ENCODE data around the gene MBP.

The MBP gene

DNA sequence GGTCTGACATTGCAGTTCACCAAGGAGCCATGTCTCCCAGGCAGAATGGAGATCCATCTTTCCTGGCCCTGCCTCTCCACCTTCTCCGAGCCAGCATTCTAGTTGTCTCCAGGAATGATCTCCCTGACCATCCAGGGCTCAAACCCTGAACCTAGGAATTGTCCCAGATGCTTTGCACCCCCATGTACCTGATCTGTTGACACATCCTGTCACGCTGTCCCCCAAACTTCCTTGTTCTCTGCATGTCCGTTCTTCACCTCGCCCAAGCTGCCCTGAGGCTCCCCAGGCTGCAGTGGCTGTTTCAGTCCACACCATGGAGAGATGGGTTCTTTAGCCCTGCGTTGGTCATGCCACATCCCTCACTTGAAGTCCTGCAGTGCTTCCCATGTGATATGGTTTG lies 7.0 kb upstream of the MBP start:
- H3K36me3 ChIP-seq (ENCODE audit: insufficient read depth, low read length) = no peaks in the 10 kb centered on the region
- no peak for DNase-seq (ENCODE audit: low read depth, low spot score)
- H3K9me3 ChIP-seq (ENCODE audit: low read depth, low read length) = no peaks in the 10 kb centered on the region
- no peak overlapping the region for H3K9ac ChIP-seq (ENCODE audit: insufficient read length)
- no peak overlapping the region for H3K27ac ChIP-seq
- TF ChIP-seq EZH2 (IDR thresholded peaks at IDR 0.05) (no peak), FOXP2 (optimal IDR thresholded peaks at IDR 0.05; ENCODE audit: control extremely low read depth, extremely low read length, insufficient read depth) (no peak), POLR2AphosphoS5 (IDR thresholded peaks at IDR 0.05; ENCODE audit: borderline replicate concordance, low read depth, low read length) (no peak)
- no peak overlapping the region for H3K4me3 ChIP-seq

GRCh38 chr18:77138270-77138669 lies 5.7 kb upstream of the MBP start:
- H3K4me3 ChIP-seq = no peak overlapping the region

DNA sequence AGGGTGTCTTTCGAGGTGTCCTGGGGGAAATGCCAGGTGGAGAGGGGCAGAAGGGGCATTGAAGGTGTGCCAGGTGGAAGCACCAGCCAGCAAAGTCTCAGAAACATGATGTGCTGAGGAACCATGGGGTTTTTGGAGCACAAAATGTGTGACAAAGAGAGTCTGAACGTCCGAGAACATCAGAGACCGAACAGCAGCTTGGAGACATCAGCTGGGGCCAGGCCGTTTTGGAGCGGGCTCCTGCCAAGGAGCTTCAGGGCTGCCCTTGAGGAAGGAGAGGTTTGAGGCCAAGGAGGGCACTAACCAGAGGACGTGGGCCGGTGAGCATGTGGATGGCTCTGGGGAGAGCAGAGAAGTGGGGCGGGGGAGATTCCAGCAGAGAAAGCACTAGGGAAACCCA lies 5.3 kb upstream of the MBP start:
- no peak for DNase-seq (ENCODE audit: low read depth, low spot score)
- Histone ChIP-seq H3K4me3 (no peak overlapping the region), H3K27ac (no peak overlapping the region), H3K9me3 (ENCODE audit: low read depth, low read length) (no peaks in the 10 kb centered on the region), H3K36me3 (ENCODE audit: insufficient read depth, low read length) (no peaks in the 10 kb centered on the region), H3K9ac (ENCODE audit: insufficient read length) (no peak overlapping the region)
- no peak for TF ChIP-seq POLR2AphosphoS5 (IDR thresholded peaks at IDR 0.05; ENCODE audit: borderline replicate concordance, low read depth, low read length)
- TF ChIP-seq EZH2 (IDR thresholded peaks at IDR 0.05) = no peak
- TF ChIP-seq FOXP2 (optimal IDR thresholded peaks at IDR 0.05; ENCODE audit: control extremely low read depth, extremely low read length, insufficient read depth) = no peak

More at GRCh38 chr18:77138270-77138669, 5.7 kb upstream of the MBP start:
- H3K36me3 ChIP-seq (ENCODE audit: insufficient read depth, low read length) = no peaks in the 10 kb centered on the region
- H3K9me3 ChIP-seq (ENCODE audit: low read depth, low read length) = no peaks in the 10 kb centered on the region
- TF ChIP-seq EZH2 (IDR thresholded peaks at IDR 0.05) = no peak
- TF ChIP-seq POLR2AphosphoS5 (IDR thresholded peaks at IDR 0.05; ENCODE audit: borderline replicate concordance, low read depth, low read length) = no peak
- no peak for TF ChIP-seq FOXP2 (optimal IDR thresholded peaks at IDR 0.05; ENCODE audit: control extremely low read depth, extremely low read length, insufficient read depth)
- H3K9ac ChIP-seq (ENCODE audit: insufficient read length) = no peak overlapping the region
- no peak for DNase-seq (ENCODE audit: low read depth, low spot score)
- H3K27ac ChIP-seq = no peak overlapping the region

- Histone ChIP-seq H3K4me3 (no peak overlapping the region), H3K27ac (no peak overlapping the region), H3K9me3 (ENCODE audit: low read depth, low read length) (no peaks in the 10 kb centered on the region), H3K9ac (ENCODE audit: insufficient read length) (no peak overlapping the region), H3K36me3 (ENCODE audit: insufficient read depth, low read length) (no peaks in the 10 kb centered on the region)
- no peak for DNase-seq (ENCODE audit: low read depth, low spot score)
- TF ChIP-seq EZH2 (IDR thresholded peaks at IDR 0.05) = no peak
- TF ChIP-seq POLR2AphosphoS5 (IDR thresholded peaks at IDR 0.05; ENCODE audit: borderline replicate concordance, low read depth, low read length) = no peak
- TF ChIP-seq FOXP2 (optimal IDR thresholded peaks at IDR 0.05; ENCODE audit: control extremely low read depth, extremely low read length, insufficient read depth) = no peak
Observed at GRCh38 chr18:77136871-77137665, 4.5 kb upstream of the MBP start.

- TF ChIP-seq EZH2 (IDR thresholded peaks at IDR 0.05) (no peak), POLR2AphosphoS5 (IDR thresholded peaks at IDR 0.05; ENCODE audit: borderline replicate concordance, low read depth, low read length) (no peak), FOXP2 (optimal IDR thresholded peaks at IDR 0.05; ENCODE audit: control extremely low read depth, extremely low read length, insufficient read depth) (no peak)
- no peak for DNase-seq (ENCODE audit: low read depth, low spot score)
- H3K4me3 ChIP-seq = no peak overlapping the region
- H3K9ac ChIP-seq (ENCODE audit: insufficient read length) = no peak overlapping the region
- H3K27ac ChIP-seq = no peak overlapping the region
- no peaks in the 10 kb centered on the region for H3K36me3 ChIP-seq (ENCODE audit: insufficient read depth, low read length)
- no peaks in the 10 kb centered on the region for H3K9me3 ChIP-seq (ENCODE audit: low read depth, low read length)
Observed at GRCh38 chr18:77136076-77136718, 3.6 kb upstream of the MBP start.

DNA sequence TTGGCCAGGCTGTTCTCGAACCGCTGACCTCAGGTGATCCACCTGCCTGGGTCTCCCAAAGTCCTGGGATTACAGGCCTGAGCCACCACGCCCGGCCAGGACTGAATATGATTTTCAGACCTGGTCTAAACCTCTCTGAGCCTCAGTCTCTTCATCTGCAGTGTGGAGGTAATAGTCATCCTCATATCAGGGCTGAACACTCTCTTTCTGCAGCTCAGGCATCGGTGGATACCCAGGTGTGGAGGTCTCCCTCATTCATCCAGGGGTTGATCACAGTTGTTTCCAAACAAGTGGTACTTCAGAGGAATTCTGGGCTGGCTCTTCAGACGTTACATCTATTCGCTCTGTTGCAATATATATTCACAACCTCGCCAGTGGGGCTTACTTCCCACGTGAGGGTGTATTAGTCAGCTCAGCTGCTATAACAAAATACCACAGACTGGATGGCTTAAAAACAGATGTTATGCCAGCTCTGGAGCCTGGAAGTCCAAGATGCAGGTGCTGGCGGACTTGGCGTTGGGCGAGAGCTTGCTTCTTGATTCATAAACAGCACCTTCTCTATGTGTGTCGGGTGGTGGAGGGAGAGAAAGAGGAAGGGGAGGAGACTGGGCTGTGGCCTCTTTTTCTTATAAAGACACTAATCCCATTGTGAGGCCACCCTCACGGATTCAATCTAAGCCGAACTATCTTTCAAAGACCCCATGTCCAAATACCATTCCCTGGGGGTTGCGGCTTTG lies 2.9 kb upstream of the MBP start:
- Histone ChIP-seq H3K9ac (ENCODE audit: insufficient read length) (no peak overlapping the region), H3K27ac (no peak overlapping the region), H3K9me3 (ENCODE audit: low read depth, low read length) (no peaks in the 10 kb centered on the region), H3K36me3 (ENCODE audit: insufficient read depth, low read length) (no peaks in the 10 kb centered on the region), H3K4me3 (no peak overlapping the region)
- TF ChIP-seq POLR2AphosphoS5 (IDR thresholded peaks at IDR 0.05; ENCODE audit: borderline replicate concordance, low read depth, low read length) = no peak
- no peak for TF ChIP-seq EZH2 (IDR thresholded peaks at IDR 0.05)
- TF ChIP-seq FOXP2 (optimal IDR thresholded peaks at IDR 0.05; ENCODE audit: control extremely low read depth, extremely low read length, insufficient read depth) = no peak
- DNase-seq (ENCODE audit: low read depth, low spot score) = no peak

- no peaks in the 10 kb centered on the region for H3K9me3 ChIP-seq (ENCODE audit: low read depth, low read length)
- TF ChIP-seq POLR2AphosphoS5 (IDR thresholded peaks at IDR 0.05; ENCODE audit: borderline replicate concordance, low read depth, low read length) = no peak
- no peak overlapping the region for H3K27ac ChIP-seq
- DNase-seq (ENCODE audit: low read depth, low spot score) = no peak
- H3K36me3 ChIP-seq (ENCODE audit: insufficient read depth, low read length) = no peaks in the 10 kb centered on the region
- H3K9ac ChIP-seq (ENCODE audit: insufficient read length) = no peak overlapping the region
- no peak overlapping the region for H3K4me3 ChIP-seq
Observed at GRCh38 chr18:77134611-77135010, 2.0 kb upstream of the MBP start.

DNA sequence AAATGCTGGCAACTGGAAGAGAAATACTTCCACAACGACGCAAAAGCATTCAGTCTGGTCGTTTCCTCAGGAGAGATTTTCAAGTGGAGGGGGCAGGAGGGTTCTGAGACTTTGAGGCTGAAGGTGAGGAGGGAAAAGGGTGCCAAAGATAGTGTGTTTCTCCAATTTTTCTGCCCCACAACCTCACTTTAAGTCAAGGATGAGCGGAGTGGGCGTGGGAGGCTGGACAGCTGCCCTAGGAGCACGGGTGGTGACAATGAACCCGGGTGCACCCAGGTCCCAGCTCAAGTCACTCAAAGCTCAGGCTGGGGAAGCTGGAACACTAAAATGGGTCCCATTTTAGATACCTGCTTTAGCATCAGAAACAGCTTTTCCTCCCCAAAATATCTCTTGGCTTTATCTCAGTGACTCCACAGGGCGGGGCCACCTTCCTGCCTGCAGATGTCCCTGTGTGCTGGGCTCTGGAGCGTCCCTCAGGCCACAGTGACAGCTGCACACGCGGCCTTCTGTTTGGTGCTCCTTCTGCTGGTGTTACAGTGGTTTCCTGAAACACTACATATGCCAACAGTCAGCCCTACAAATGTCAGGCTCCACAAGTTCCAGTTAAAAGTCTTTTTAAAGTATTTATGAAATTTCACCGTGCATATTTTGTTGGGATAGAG lies 1.4 kb upstream of the MBP start:
- H3K9me3 ChIP-seq (ENCODE audit: low read depth, low read length) = no peaks in the 10 kb centered on the region
- DNase-seq (ENCODE audit: low read depth, low spot score) = no peak
- no peak overlapping the region for H3K9ac ChIP-seq (ENCODE audit: insufficient read length)
- TF ChIP-seq FOXP2 (optimal IDR thresholded peaks at IDR 0.05; ENCODE audit: control extremely low read depth, extremely low read length, insufficient read depth) (no peak), EZH2 (IDR thresholded peaks at IDR 0.05) (no peak), POLR2AphosphoS5 (IDR thresholded peaks at IDR 0.05; ENCODE audit: borderline replicate concordance, low read depth, low read length) (no peak)
- H3K27ac ChIP-seq = no peak overlapping the region
- no peaks in the 10 kb centered on the region for H3K36me3 ChIP-seq (ENCODE audit: insufficient read depth, low read length)
- H3K4me3 ChIP-seq = no peak overlapping the region
